K562 (cell line): ENCODE results near the gene PPP1R16B. TPM values are rescaled to one million over a fixed set of nuclear protein-coding genes. Genes with fewer than 3 reads are reported as not detected.

Source experiments
- BRCA1 ChIP-seq, 2 experiments: fragments of 450-650 bp in 1 of 2; sonication (generic) in 1 of 2; formaldehyde crosslinking in 1 of 2; IDR thresholded peaks; 2 replicates each; pipeline versions ENCODE4 v1.5.0 to v1.6.1; 2017 to 2020; ENCODE audit warnings: mild to moderate bottlenecking in 1 of 2, missing genetic modification reagents in 1 of 2
- CTBP1 ChIP-seq: fragments of 450-650 bp; IDR thresholded peaks from 2 replicates; pipeline ENCODE4 v1.6.1; 2016; ENCODE audit warnings: borderline replicate concordance
- HMGN3 ChIP-seq: IDR thresholded peaks from 2 replicates; pipeline ENCODE4 v1.6.1; 2011; ENCODE audit warnings: borderline replicate concordance, low read depth, mild to moderate bottlenecking, mixed read lengths, low read length; ENCODE audit not compliant: insufficient read length; ENCODE audit errors: extremely low read depth
- MEF2A ChIP-seq: IDR thresholded peaks from 2 replicates; pipeline ENCODE4 v1.6.1; 2011; ENCODE audit warnings: low read depth, mild to moderate bottlenecking, low read length, moderate library complexity; ENCODE audit not compliant: control insufficient read depth
- TCFL5 ChIP-seq: fragments of 250-450 bp; sonication (Bioruptor Pico); conservative IDR thresholded peaks from 2 replicates; pipeline ENCODE4 v1.6.1; 2021; ENCODE audit warnings: mild to moderate bottlenecking, moderate library complexity, matching md5 sums
- ZNF146 ChIP-seq: IDR thresholded peaks from one replicate; pipeline ENCODE4 v1.6.1; 2018; ENCODE audit warnings: missing compliant biosample characterization; ENCODE audit not compliant: unreplicated experiment
- ZNF217 ChIP-seq: sonication (generic); formaldehyde crosslinking; IDR thresholded peaks from 2 replicates; pipeline ENCODE4 v1.8.0; 2022; ENCODE audit warnings: mild to moderate bottlenecking, missing genetic modification reagents
- ZNF695 ChIP-seq: fragments of 450-650 bp; formaldehyde crosslinking; IDR thresholded peaks from 2 replicates; pipeline ENCODE4 v1.4.0; 2020; ENCODE audit warnings: mild to moderate bottlenecking, moderate library complexity
- polyA plus RNA-seq, 8 experiments: library from polyadenylated mRNA; depleted of rRNA in 4 of 8; stranded (reverse) in 5 of 8; unstranded in 3 of 8; fragments of >200 nt; fragmentation: Nextera tagmentation in 2 of 8; fragmentation: Illumina TruSeq in 1 of 8; extraction: Ambion mirVana in 2 of 8; extraction: Trizol in 1 of 8; gene quantifications; 2 replicates each; pipeline versions ENCODE4 v1.2.1 to v1.2.3, GENCODE V29; 2011 to 2014; ENCODE audit warnings: inconsistent platforms in 1 of 8, missing spikeins in 1 of 8
- total RNA-seq, 7 experiments: library from RNA; depleted of rRNA in 6 of 7; stranded (reverse); fragments of >200 nt in 6 of 7; fragmentation: Illumina TruSeq in 2 of 7; extraction: Trizol in 2 of 7; gene quantifications; 2 replicates each; pipeline versions ENCODE4 v1.2.1 to v1.2.3, GENCODE V29; 2011 to 2021; ENCODE audit warnings: low replicate concordance in 1 of 7
- TF ChIP-seq, protein P1 (sequence below): fragments of 450-650 bp; IDR thresholded peaks from 2 replicates; pipeline ENCODE4 v1.6.1; 2017; ENCODE audit warnings: antibody characterized with exemption, mild to moderate bottlenecking
- TF ChIP-seq, protein P2 (sequence below): fragments of 250-450 bp; sonication (Bioruptor Pico); IDR thresholded peaks from 2 replicates; pipeline ENCODE4 v1.4.0; 2020
- TF ChIP-seq, protein P3 (sequence below): sonication (generic); formaldehyde crosslinking; IDR thresholded peaks from 2 replicates; pipeline ENCODE4 v1.8.0; 2023; ENCODE audit warnings: mild to moderate bottlenecking, missing genetic modification reagents
- TF ChIP-seq, protein P4 (sequence below): fragments of 200-800 bp; sonication (Bioruptor generic); IDR thresholded peaks from 2 replicates; pipeline ENCODE4 v1.6.1; 2017; ENCODE audit warnings: missing genetic modification characterization, missing compliant biosample characterization

The PPP1R16B gene
- total and polyA plus RNA-seq, 9 of the 15 experiments (the other 6 are each of a cell fraction or from before 2014, with no cell fraction given), result 1.5 to 11.5 (median 6.8) TPM

DNA sequence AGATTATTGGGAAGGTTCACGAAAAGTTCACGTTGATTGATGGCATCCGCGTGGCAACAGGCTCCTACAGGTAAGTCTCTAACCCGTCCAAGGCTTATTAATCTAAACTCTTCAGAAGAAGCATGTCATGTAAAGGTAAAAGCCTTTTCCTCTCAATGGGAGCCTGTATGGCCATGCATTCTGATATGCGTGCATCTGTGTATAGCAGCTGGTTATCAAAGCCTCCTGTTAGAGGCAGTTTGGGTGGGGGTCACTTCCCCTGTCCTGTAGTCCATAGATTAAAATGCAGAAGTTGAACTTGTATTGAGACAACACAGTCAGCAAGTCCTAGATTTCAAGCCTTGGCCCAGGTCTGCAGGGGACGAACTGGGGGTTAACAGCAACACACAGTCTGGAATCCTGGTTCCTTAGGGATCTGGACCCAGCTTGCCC lies 142.4 kb downstream of the PPP1R16B start (continued):
- TF ChIP-seq, protein P1, sequence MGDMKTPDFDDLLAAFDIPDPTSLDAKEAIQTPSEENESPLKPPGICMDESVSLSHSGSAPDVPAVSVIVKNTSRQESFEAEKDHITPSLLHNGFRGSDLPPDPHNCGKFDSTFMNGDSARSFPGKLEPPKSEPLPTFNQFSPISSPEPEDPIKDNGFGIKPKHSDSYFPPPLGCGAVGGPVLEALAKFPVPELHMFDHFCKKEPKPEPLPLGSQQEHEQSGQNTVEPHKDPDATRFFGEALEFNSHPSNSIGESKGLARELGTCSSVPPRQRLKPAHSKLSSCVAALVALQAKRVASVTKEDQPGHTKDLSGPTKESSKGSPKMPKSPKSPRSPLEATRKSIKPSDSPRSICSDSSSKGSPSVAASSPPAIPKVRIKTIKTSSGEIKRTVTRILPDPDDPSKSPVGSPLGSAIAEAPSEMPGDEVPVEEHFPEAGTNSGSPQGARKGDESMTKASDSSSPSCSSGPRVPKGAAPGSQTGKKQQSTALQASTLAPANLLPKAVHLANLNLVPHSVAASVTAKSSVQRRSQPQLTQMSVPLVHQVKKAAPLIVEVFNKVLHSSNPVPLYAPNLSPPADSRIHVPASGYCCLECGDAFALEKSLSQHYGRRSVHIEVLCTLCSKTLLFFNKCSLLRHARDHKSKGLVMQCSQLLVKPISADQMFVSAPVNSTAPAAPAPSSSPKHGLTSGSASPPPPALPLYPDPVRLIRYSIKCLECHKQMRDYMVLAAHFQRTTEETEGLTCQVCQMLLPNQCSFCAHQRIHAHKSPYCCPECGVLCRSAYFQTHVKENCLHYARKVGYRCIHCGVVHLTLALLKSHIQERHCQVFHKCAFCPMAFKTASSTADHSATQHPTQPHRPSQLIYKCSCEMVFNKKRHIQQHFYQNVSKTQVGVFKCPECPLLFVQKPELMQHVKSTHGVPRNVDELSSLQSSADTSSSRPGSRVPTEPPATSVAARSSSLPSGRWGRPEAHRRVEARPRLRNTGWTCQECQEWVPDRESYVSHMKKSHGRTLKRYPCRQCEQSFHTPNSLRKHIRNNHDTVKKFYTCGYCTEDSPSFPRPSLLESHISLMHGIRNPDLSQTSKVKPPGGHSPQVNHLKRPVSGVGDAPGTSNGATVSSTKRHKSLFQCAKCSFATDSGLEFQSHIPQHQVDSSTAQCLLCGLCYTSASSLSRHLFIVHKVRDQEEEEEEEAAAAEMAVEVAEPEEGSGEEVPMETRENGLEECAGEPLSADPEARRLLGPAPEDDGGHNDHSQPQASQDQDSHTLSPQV, result peak; percentile 89; the same call in 1 of the 2 replicates
- TF ChIP-seq, protein P2, sequence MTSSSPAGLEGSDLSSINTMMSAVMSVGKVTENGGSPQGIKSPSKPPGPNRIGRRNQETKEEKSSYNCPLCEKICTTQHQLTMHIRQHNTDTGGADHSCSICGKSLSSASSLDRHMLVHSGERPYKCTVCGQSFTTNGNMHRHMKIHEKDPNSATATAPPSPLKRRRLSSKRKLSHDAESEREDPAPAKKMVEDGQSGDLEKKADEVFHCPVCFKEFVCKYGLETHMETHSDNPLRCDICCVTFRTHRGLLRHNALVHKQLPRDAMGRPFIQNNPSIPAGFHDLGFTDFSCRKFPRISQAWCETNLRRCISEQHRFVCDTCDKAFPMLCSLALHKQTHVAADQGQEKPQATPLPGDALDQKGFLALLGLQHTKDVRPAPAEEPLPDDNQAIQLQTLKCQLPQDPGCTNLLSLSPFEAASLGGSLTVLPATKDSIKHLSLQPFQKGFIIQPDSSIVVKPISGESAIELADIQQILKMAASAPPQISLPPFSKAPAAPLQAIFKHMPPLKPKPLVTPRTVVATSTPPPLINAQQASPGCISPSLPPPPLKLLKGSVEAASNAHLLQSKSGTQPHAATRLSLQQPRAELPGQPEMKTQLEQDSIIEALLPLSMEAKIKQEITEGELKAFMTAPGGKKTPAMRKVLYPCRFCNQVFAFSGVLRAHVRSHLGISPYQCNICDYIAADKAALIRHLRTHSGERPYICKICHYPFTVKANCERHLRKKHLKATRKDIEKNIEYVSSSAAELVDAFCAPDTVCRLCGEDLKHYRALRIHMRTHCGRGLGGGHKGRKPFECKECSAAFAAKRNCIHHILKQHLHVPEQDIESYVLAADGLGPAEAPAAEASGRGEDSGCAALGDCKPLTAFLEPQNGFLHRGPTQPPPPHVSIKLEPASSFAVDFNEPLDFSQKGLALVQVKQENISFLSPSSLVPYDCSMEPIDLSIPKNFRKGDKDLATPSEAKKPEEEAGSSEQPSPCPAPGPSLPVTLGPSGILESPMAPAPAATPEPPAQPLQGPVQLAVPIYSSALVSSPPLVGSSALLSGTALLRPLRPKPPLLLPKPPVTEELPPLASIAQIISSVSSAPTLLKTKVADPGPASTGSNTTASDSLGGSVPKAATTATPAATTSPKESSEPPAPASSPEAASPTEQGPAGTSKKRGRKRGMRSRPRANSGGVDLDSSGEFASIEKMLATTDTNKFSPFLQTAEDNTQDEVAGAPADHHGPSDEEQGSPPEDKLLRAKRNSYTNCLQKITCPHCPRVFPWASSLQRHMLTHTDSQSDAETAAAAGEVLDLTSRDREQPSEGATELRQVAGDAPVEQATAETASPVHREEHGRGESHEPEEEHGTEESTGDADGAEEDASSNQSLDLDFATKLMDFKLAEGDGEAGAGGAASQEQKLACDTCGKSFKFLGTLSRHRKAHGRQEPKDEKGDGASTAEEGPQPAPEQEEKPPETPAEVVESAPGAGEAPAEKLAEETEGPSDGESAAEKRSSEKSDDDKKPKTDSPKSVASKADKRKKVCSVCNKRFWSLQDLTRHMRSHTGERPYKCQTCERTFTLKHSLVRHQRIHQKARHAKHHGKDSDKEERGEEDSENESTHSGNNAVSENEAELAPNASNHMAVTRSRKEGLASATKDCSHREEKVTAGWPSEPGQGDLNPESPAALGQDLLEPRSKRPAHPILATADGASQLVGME (CRISPR knock-in tag), result no peak
- TF ChIP-seq ZNF217 (no peak), HMGN3 (peak; percentile 77), ZNF146 (CRISPR knock-in tag) (no peak), TCFL5 (no peak), ZNF695 (CRISPR knock-in tag) (no peak), MEF2A (no peak), CTBP1 (peak; percentile 85), BRCA1 (IDR thresholded peaks at IDR 0.05) (no peak), BRCA1 (CRISPR knock-in tag; IDR thresholded peaks at IDR 0.05) (no peak)
- TF ChIP-seq, protein P3, sequence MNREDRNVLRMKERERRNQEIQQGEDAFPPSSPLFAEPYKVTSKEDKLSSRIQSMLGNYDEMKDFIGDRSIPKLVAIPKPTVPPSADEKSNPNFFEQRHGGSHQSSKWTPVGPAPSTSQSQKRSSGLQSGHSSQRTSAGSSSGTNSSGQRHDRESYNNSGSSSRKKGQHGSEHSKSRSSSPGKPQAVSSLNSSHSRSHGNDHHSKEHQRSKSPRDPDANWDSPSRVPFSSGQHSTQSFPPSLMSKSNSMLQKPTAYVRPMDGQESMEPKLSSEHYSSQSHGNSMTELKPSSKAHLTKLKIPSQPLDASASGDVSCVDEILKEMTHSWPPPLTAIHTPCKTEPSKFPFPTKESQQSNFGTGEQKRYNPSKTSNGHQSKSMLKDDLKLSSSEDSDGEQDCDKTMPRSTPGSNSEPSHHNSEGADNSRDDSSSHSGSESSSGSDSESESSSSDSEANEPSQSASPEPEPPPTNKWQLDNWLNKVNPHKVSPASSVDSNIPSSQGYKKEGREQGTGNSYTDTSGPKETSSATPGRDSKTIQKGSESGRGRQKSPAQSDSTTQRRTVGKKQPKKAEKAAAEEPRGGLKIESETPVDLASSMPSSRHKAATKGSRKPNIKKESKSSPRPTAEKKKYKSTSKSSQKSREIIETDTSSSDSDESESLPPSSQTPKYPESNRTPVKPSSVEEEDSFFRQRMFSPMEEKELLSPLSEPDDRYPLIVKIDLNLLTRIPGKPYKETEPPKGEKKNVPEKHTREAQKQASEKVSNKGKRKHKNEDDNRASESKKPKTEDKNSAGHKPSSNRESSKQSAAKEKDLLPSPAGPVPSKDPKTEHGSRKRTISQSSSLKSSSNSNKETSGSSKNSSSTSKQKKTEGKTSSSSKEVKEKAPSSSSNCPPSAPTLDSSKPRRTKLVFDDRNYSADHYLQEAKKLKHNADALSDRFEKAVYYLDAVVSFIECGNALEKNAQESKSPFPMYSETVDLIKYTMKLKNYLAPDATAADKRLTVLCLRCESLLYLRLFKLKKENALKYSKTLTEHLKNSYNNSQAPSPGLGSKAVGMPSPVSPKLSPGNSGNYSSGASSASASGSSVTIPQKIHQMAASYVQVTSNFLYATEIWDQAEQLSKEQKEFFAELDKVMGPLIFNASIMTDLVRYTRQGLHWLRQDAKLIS (CRISPR knock-in tag), result peak; percentile 67; the same call in 1 of the 2 replicates
- TF ChIP-seq, protein P4, sequence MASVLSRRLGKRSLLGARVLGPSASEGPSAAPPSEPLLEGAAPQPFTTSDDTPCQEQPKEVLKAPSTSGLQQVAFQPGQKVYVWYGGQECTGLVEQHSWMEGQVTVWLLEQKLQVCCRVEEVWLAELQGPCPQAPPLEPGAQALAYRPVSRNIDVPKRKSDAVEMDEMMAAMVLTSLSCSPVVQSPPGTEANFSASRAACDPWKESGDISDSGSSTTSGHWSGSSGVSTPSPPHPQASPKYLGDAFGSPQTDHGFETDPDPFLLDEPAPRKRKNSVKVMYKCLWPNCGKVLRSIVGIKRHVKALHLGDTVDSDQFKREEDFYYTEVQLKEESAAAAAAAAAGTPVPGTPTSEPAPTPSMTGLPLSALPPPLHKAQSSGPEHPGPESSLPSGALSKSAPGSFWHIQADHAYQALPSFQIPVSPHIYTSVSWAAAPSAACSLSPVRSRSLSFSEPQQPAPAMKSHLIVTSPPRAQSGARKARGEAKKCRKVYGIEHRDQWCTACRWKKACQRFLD (CRISPR knock-in tag), result peak; percentile 75; the same call in 1 of the 2 replicates
